Fibroblast of villous mesenchyme (primary cell): ENCODE results near the gene HOXB8. TPM values are rescaled to one million over a fixed set of nuclear protein-coding genes. Genes with fewer than 3 reads are reported as not detected.

Experiments
- DNase-seq: peaks from one replicate; pipeline ENCODE4 v3.0.0-alpha.2; 2010; ENCODE audit warnings: low read depth
- H3K4me3 ChIP-seq: 2 replicates; pipeline ENCODE4 v1.5.1; 2011; ENCODE audit warnings: low read depth, mild to moderate bottlenecking, low read length
- CTCF ChIP-seq: IDR thresholded peaks from 2 replicates; pipeline ENCODE4 v1.5.1; 2012; ENCODE audit warnings: low read depth, mild to moderate bottlenecking, low read length; ENCODE audit not compliant: insufficient read depth
- total RNA-seq: library from RNA; depleted of rRNA; stranded (reverse); fragments of >200 nt; gene quantifications from 2 replicates; pipeline ENCODE4 v1.2.3, GENCODE V29; 2012

Gene HOXB8
- total RNA-seq, 1 donor: not detected

- DNase-seq: no peak
- peak overlapping the region; percentile 62 for H3K4me3 ChIP-seq
- TF ChIP-seq CTCF: no peak
These were observed 25.8 kb downstream of the HOXB8 start for GRCh38 chr17:48589060-48589830.

GRCh38 chr17:48588528-48588927 lies 26.6 kb downstream of the HOXB8 start:
- no peak for TF ChIP-seq CTCF

GRCh38 chr17:48588074-48588415 lies 27.0 kb downstream of the HOXB8 start:
- TF ChIP-seq CTCF: no peak
- H3K4me3 ChIP-seq: peak overlapping the region; percentile 62
- DNase-seq: no peak

More at GRCh38 chr17:48588528-48588927, 26.6 kb downstream of the HOXB8 start:
- DNase-seq: no peak
- peak overlapping the region; percentile 62 for H3K4me3 ChIP-seq

- no peak for TF ChIP-seq CTCF
- H3K4me3 ChIP-seq: peak overlapping the region; percentile 62
- DNase-seq: peak; percentile 72
These were observed 27.6 kb downstream of the HOXB8 start for GRCh38 chr17:48587276-48588073.

- TF ChIP-seq CTCF: no peak
- peak overlapping the region; percentile 75 for H3K4me3 ChIP-seq
- no peak for DNase-seq
These were observed 28.5 kb downstream of the HOXB8 start for GRCh38 chr17:48586355-48587258.

- TF ChIP-seq CTCF: no peak
- no peak for DNase-seq
- H3K4me3 ChIP-seq: no peak overlapping the region
These were observed 30.8 kb downstream of the HOXB8 start for GRCh38 chr17:48584223-48584741.
